Uterus (tissue), 4 donors: ENCODE measurements around the gene GRM8. TPM values are rescaled to one million over a fixed set of nuclear protein-coding genes. Genes with fewer than 3 reads are reported as not detected.

ENCODE experiments used
- DNase-seq, 2 donors: peaks; one replicate each; pipeline ENCODE4 v3.0.0-alpha.2; 2019 to 2020
- H3K27ac ChIP-seq, 2 donors: fragments of 200-600 bp; sonication (generic); 1 replicate in 1 of 2; 2 replicates in 1 of 2; pipeline ENCODE4 v1.5.1; 2016 to 2018
- H3K27me3 ChIP-seq, 2 donors: fragments of 200-600 bp; sonication (generic); one replicate each; pipeline ENCODE4 v1.5.1; 2018 to 2019; ENCODE audit warnings: control low read depth in 1 of 2
- H3K36me3 ChIP-seq, 2 donors: fragments of 200-600 bp; sonication (generic); one replicate each; pipeline ENCODE4 v1.5.1; 2019; ENCODE audit warnings: control low read depth in 1 of 2
- H3K4me1 ChIP-seq, 2 donors: fragments of 200-600 bp; sonication (generic); one replicate each; pipeline ENCODE4 v1.5.1; 2018 to 2019; ENCODE audit warnings: control low read depth in 1 of 2
- H3K4me3 ChIP-seq, 2 donors: fragments of 200-600 bp; sonication (generic); 1 replicate in 1 of 2; 2 replicates in 1 of 2; pipeline ENCODE4 v1.5.1; 2018 to 2019; ENCODE audit warnings: mild to moderate bottlenecking in 1 of 2
- H3K9me3 ChIP-seq, 2 donors: fragments of 200-600 bp; sonication (generic); one replicate each; pipeline ENCODE4 v1.5.1; 2019; ENCODE audit warnings: control low read depth in 1 of 2
- POLR2A ChIP-seq, 2 donors: fragments of 450-650 bp; IDR thresholded peaks; one replicate each; pipeline ENCODE4 v1.6.1; 2016; ENCODE audit warnings: antibody characterized with exemption in 2 of 2, mild to moderate bottlenecking in 1 of 2, moderate library complexity in 1 of 2
- intact Hi-C: fragments of 100-400 bp; cut with DNase I; formaldehyde crosslinking; loops from one replicate; pipeline ENCODE4 v1.15.1; 2023; ENCODE audit warnings: low total_unique reads
- total RNA-seq, 4 donors: library from RNA; depleted of rRNA in 3 of 4; stranded (reverse); fragments of >200 nt in 3 of 4; gene quantifications; one replicate each; pipeline versions ENCODE4 v1.1.0 to v1.2.4, GENCODE V29; 2014 to 2023
- TF ChIP-seq, protein P1 (sequence below), 4 experiments: fragments of 200-600 bp in 2 of 4; fragments of 450-650 bp in 2 of 4; sonication (generic) in 2 of 4; IDR thresholded peaks; one replicate each; pipeline ENCODE4 v1.5.1; 2016 to 2019; ENCODE audit warnings: antibody characterized with exemption in 4 of 4, mild to moderate bottlenecking in 2 of 4, moderate library complexity in 1 of 4
- donor health status: DM: yes; HTN: yes; CAD: no.

GRM8 gene
- total RNA-seq, 4 donors from 2014 or later = 3.9 TPM; not detected in 3

GRCh38 chr7:127214956-127215718, 37.6 kb downstream of the GRM8 start:
- no peak for DNase-seq
- no peak overlapping the region for H3K4me3 ChIP-seq
- no peak overlapping the region for H3K27ac ChIP-seq
- H3K36me3 ChIP-seq = no peaks in the 10 kb centered on the region
- H3K4me1 ChIP-seq = no peaks in the 10 kb centered on the region
- TF ChIP-seq, protein P1, sequence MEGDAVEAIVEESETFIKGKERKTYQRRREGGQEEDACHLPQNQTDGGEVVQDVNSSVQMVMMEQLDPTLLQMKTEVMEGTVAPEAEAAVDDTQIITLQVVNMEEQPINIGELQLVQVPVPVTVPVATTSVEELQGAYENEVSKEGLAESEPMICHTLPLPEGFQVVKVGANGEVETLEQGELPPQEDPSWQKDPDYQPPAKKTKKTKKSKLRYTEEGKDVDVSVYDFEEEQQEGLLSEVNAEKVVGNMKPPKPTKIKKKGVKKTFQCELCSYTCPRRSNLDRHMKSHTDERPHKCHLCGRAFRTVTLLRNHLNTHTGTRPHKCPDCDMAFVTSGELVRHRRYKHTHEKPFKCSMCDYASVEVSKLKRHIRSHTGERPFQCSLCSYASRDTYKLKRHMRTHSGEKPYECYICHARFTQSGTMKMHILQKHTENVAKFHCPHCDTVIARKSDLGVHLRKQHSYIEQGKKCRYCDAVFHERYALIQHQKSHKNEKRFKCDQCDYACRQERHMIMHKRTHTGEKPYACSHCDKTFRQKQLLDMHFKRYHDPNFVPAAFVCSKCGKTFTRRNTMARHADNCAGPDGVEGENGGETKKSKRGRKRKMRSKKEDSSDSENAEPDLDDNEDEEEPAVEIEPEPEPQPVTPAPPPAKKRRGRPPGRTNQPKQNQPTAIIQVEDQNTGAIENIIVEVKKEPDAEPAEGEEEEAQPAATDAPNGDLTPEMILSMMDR (IDR thresholded peaks at IDR 0.05) = no peak
- TF ChIP-seq POLR2A (IDR thresholded peaks at IDR 0.05) = no peak
- no peaks in the 10 kb centered on the region for H3K9me3 ChIP-seq
- intact Hi-C loops = no loop called here
- H3K27me3 ChIP-seq = no peaks in the 10 kb centered on the region

DNA sequence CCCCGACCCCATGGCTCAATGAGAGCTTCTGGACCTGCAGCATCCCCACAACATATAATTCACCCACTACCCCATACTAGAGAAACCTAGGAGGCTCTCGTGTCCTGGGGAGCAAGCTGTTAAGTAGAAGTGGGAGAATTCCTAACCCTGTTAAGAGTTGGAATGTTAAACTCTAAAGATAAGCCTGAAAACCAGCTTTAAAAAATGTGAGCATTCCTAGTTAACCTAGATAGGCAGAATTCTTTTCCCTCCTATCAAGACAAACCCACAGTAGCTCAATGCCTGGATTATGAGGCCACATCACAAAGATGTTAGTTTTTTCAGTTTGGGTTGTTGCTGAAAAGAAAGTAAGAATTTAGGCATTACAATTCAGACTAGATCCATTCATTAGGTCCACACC, 42.9 kb downstream of the GRM8 start:
- Histone ChIP-seq H3K9me3 (no peaks in the 10 kb centered on the region), H3K36me3 (no peaks in the 10 kb centered on the region), H3K27me3 (no peaks in the 10 kb centered on the region), H3K4me1 (no peaks in the 10 kb centered on the region), H3K27ac (no peak overlapping the region), H3K4me3 (no peak overlapping the region)
- intact Hi-C loops = no loop called here
- DNase-seq = no peak
- TF ChIP-seq, protein P1 (IDR thresholded peaks at IDR 0.05) = no peak
- no peak for TF ChIP-seq POLR2A (IDR thresholded peaks at IDR 0.05)

- Histone ChIP-seq H3K4me3 (no peak overlapping the region), H3K27ac (no peak overlapping the region), H3K4me1 (no peaks in the 10 kb centered on the region), H3K36me3 (no peaks in the 10 kb centered on the region), H3K9me3 (no peaks in the 10 kb centered on the region), H3K27me3 (no peaks in the 10 kb centered on the region)
- intact Hi-C loops = no loop called here
- TF ChIP-seq, protein P1 (IDR thresholded peaks at IDR 0.05) = no peak
- TF ChIP-seq POLR2A (IDR thresholded peaks at IDR 0.05) = no peak
- DNase-seq = no peak
These were observed 43.9 kb downstream of the GRM8 start for GRCh38 chr7:127208860-127209259.

DNA sequence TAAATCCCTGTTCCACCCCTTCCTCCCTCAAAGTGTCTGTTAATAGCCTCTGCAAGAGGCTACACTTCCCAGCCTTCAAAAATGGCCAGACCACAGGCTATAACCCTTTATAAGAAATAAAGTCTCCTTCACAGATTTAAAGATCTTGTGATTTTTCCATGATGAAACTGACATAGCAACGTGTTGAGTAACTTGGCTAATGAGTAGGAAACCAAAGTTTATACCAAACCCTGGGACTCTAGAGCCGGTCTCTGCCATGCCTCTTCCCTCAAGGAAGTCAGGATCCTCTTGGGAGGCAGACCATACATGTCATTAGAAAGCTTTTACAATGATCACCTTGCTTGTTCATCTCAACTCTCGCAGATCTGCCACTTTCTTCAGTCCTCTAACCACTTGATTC, 44.4 kb downstream of the GRM8 start:
- DNase-seq = no peak
- H3K4me3 ChIP-seq = no peak overlapping the region

GRCh38 chr7:127207806-127208205, 44.9 kb downstream of the GRM8 start:
- intact Hi-C loops = no loop called here
- Histone ChIP-seq H3K36me3 (no peaks in the 10 kb centered on the region), H3K27me3 (no peaks in the 10 kb centered on the region), H3K4me3 (no peak overlapping the region), H3K9me3 (no peaks in the 10 kb centered on the region), H3K27ac (no peak overlapping the region), H3K4me1 (no peaks in the 10 kb centered on the region)
- TF ChIP-seq, protein P1 (IDR thresholded peaks at IDR 0.05) = no peak
- TF ChIP-seq POLR2A (IDR thresholded peaks at IDR 0.05) = no peak
- no peak for DNase-seq

More for the DNA sequence above, 44.4 kb downstream of the GRM8 start:
- intact Hi-C loops = no loop called here
- Histone ChIP-seq H3K27me3 (no peaks in the 10 kb centered on the region), H3K36me3 (no peaks in the 10 kb centered on the region), H3K9me3 (no peaks in the 10 kb centered on the region), H3K4me1 (no peaks in the 10 kb centered on the region), H3K27ac (no peak overlapping the region)
- TF ChIP-seq POLR2A (IDR thresholded peaks at IDR 0.05) = no peak
- TF ChIP-seq, protein P1 (IDR thresholded peaks at IDR 0.05) = no peak
